HEK293T (cell line): ENCODE data around the gene TTLL12.

Experiments used
- CTCF ChIA-PET: fragments of 350-600 bp; formaldehyde crosslinking; extraction: SDS; loops from one replicate; lab custom pipeline; 2021; ENCODE audit warnings: antibody characterized with exemption, inconsistent platforms; lab: Yijun Ruan, JAX
- POLR2A ChIA-PET: fragments of 350-600 bp; formaldehyde crosslinking; extraction: SDS; loops from one replicate; lab custom pipeline; 2020; ENCODE audit warnings: antibody characterized with exemption, inconsistent platforms; lab: Yijun Ruan, JAX
- DNase-seq: peaks from one replicate; pipeline ENCODE4 v3.0.0; 2012; ENCODE audit warnings: mixed read lengths; ENCODE audit errors: extremely low spot score
- ARNT ChIP-seq: fragments of 450-650 bp; IDR thresholded peaks from 2 replicates; pipeline ENCODE4 v1.6.1; 2017; ENCODE audit warnings: mild to moderate bottlenecking
- BHLHE40 ChIP-seq: fragments of 450-650 bp; IDR thresholded peaks from 2 replicates; pipeline ENCODE4 v1.6.1; 2016; ENCODE audit warnings: mild to moderate bottlenecking, moderate library complexity, borderline replicate concordance
- CTBP1 ChIP-seq: fragments of 450-650 bp; IDR thresholded peaks from 2 replicates; pipeline ENCODE4 v1.6.1; 2016; ENCODE audit warnings: borderline replicate concordance
- ELF4 ChIP-seq: fragments of 450-650 bp; IDR thresholded peaks from 2 replicates; pipeline ENCODE4 v1.6.1; 2017; ENCODE audit warnings: antibody characterized with exemption
- FOXA1 ChIP-seq: fragments of 450-650 bp; IDR thresholded peaks from 2 replicates; pipeline ENCODE4 v1.6.1; 2016; ENCODE audit warnings: mild to moderate bottlenecking
- FOXK2 ChIP-seq: fragments of 450-650 bp; IDR thresholded peaks from 2 replicates; pipeline ENCODE4 v1.6.1; 2016; ENCODE audit warnings: mild to moderate bottlenecking
- FOXM1 ChIP-seq: fragments of 450-650 bp; IDR thresholded peaks from 2 replicates; pipeline ENCODE4 v1.6.1; 2017; ENCODE audit warnings: mild to moderate bottlenecking, borderline replicate concordance
- HDGF ChIP-seq: fragments of 450-650 bp; IDR thresholded peaks from 2 replicates; pipeline ENCODE4 v1.6.1; 2017; ENCODE audit warnings: antibody characterized with exemption, borderline replicate concordance
- L3MBTL2 ChIP-seq: fragments of 450-650 bp; conservative IDR thresholded peaks from 2 replicates; pipeline ENCODE4 v1.6.1; 2016; ENCODE audit warnings: mild to moderate bottlenecking
- LEF1 ChIP-seq: fragments of 450-650 bp; IDR thresholded peaks from 2 replicates; pipeline ENCODE4 v1.6.1; 2017; ENCODE audit warnings: mild to moderate bottlenecking, borderline replicate concordance
- NFRKB ChIP-seq: fragments of 450-650 bp; IDR thresholded peaks from 2 replicates; pipeline ENCODE4 v1.6.1; 2016; ENCODE audit warnings: mild to moderate bottlenecking, moderate library complexity
- SP1 ChIP-seq: fragments of 450-650 bp; IDR thresholded peaks from 2 replicates; pipeline ENCODE4 v1.6.1; 2017
- SUZ12 ChIP-seq: fragments of 450-650 bp; IDR thresholded peaks from 2 replicates; pipeline ENCODE4 v1.6.1; 2016; ENCODE audit warnings: mild to moderate bottlenecking
- TARDBP ChIP-seq: fragments of 450-650 bp; IDR thresholded peaks from 2 replicates; pipeline ENCODE4 v1.6.1; 2016
- ZNF384 ChIP-seq: fragments of 450-650 bp; IDR thresholded peaks from 2 replicates; pipeline ENCODE4 v1.6.1; 2016
- TF ChIP-seq, protein P1 (sequence below): fragments of 450-650 bp; IDR thresholded peaks from 2 replicates; pipeline ENCODE4 v1.6.1; 2016

The TTLL12 gene

GRCh38 chr22:43227239-43227630 lies 40.3 kb upstream of the TTLL12 start:
- POLR2A ChIA-PET = interaction anchor here (2.6 kb wide), 1 partner anchor 40 kb away, joined by 19 read pairs; the partner anchor contains the start of gene TTLL12
- CTCF ChIA-PET = interaction anchor here (0.6 to 3.7 kb wide), 2 partner anchors 119 to 660 kb away, joined by 3 to 15 read pairs; no protein-coding TSS in a partner anchor
- no peak for DNase-seq
- TF ChIP-seq TARDBP = no peak
- TF ChIP-seq ZNF384 = no peak
- no peak for TF ChIP-seq CTBP1
- no peak for TF ChIP-seq NFRKB
- TF ChIP-seq FOXM1 = no peak
- TF ChIP-seq BHLHE40 = no peak
- TF ChIP-seq FOXA1 = no peak
- TF ChIP-seq SUZ12 = no peak
- no peak for TF ChIP-seq L3MBTL2
- TF ChIP-seq HDGF = no peak
- no peak for TF ChIP-seq FOXK2
- TF ChIP-seq ELF4 = no peak
- no peak for TF ChIP-seq ARNT
- no peak for TF ChIP-seq SP1
- no peak for TF ChIP-seq LEF1
- TF ChIP-seq, protein P1, sequence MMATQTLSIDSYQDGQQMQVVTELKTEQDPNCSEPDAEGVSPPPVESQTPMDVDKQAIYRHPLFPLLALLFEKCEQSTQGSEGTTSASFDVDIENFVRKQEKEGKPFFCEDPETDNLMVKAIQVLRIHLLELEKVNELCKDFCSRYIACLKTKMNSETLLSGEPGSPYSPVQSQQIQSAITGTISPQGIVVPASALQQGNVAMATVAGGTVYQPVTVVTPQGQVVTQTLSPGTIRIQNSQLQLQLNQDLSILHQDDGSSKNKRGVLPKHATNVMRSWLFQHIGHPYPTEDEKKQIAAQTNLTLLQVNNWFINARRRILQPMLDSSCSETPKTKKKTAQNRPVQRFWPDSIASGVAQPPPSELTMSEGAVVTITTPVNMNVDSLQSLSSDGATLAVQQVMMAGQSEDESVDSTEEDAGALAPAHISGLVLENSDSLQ = no peak

- peak; percentile 18 for DNase-seq
- ChIA-PET POLR2A (interaction anchor here (0.6 to 2.6 kb wide), 3 partner anchors 39 to 53 kb away, joined by 3 to 19 read pairs (median 5); partner anchors contain the start of gene TTLL12), CTCF (interaction anchor here (0.6 to 3.7 kb wide), 2 partner anchors 119 to 486 kb away, joined by 3 to 15 read pairs; no protein-coding TSS in a partner anchor)
- TF ChIP-seq LEF1 = no peak
Observed at GRCh38 chr22:43226377-43227238, 39.7 kb upstream of the TTLL12 start.

GRCh38 chr22:43225609-43226008 lies 38.7 kb upstream of the TTLL12 start:
- TF ChIP-seq TARDBP (no peak), ELF4 (no peak), SP1 (no peak), SUZ12 (no peak), ARNT (no peak), FOXA1 (no peak), CTBP1 (no peak), ZNF384 (no peak)
- TF ChIP-seq, protein P1 = no peak
- no peak for DNase-seq
- POLR2A ChIA-PET = interaction anchor here (0.6 to 1.2 kb wide), 2 partner anchors 38 to 52 kb away, joined by 3 to 5 read pairs; no protein-coding TSS in a partner anchor
- CTCF ChIA-PET = no interaction called here

- CTCF ChIA-PET = no interaction called here
- POLR2A ChIA-PET = no interaction called here
Observed at GRCh38 chr22:43222987-43223386, 36.1 kb upstream of the TTLL12 start.

GRCh38 chr22:43222262-43222661 lies 35.3 kb upstream of the TTLL12 start:
- TF ChIP-seq TARDBP (no peak), LEF1 (no peak), FOXA1 (no peak), CTBP1 (no peak), ZNF384 (no peak), L3MBTL2 (no peak), NFRKB (no peak), ELF4 (no peak), ARNT (no peak), HDGF (no peak), FOXK2 (no peak), SP1 (no peak), SUZ12 (no peak), FOXM1 (no peak), BHLHE40 (no peak)
- TF ChIP-seq, protein P1 = no peak
- DNase-seq = no peak
- CTCF ChIA-PET = no interaction called here
- POLR2A ChIA-PET = no interaction called here

More at GRCh38 chr22:43222987-43223386, 36.1 kb upstream of the TTLL12 start:
- no peak for TF ChIP-seq FOXM1
- no peak for TF ChIP-seq L3MBTL2
- no peak for TF ChIP-seq LEF1
- TF ChIP-seq ELF4 = no peak
- no peak for TF ChIP-seq NFRKB
- DNase-seq = no peak
